ENCODE measurements around the gene ANK3.

The ANK3 gene

GRCh38 chr10:60340973-60341372 lies 48.7 kb downstream of the ANK3 start:
- TF ChIP-seq CTCF (IDR thresholded peaks at IDR 0.05; ENCODE audit: borderline replicate concordance, insufficient read depth, low read depth, low read length): no peak
- no peak overlapping the region for H3K4me3 ChIP-seq (ENCODE audit: low read depth, low read length)

GRCh38 chr10:60339757-60340156 lies 49.9 kb downstream of the ANK3 start:
- no peak for TF ChIP-seq CTCF (IDR thresholded peaks at IDR 0.05; ENCODE audit: borderline replicate concordance, insufficient read depth, low read depth, low read length)

GRCh38 chr10:60338786-60339185 lies 50.9 kb downstream of the ANK3 start:
- no peak for TF ChIP-seq CTCF (IDR thresholded peaks at IDR 0.05; ENCODE audit: borderline replicate concordance, insufficient read depth, low read depth, low read length)
- no peak overlapping the region for H3K4me3 ChIP-seq (ENCODE audit: low read depth, low read length)

More at GRCh38 chr10:60339757-60340156, 49.9 kb downstream of the ANK3 start:
- H3K4me3 ChIP-seq (ENCODE audit: low read depth, low read length): no peak overlapping the region

GRCh38 chr10:60338002-60338564 lies 51.6 kb downstream of the ANK3 start:
- no peak overlapping the region for H3K4me3 ChIP-seq (ENCODE audit: low read depth, low read length)
- TF ChIP-seq CTCF (IDR thresholded peaks at IDR 0.05; ENCODE audit: borderline replicate concordance, insufficient read depth, low read depth, low read length): no peak

- no peak overlapping the region for H3K4me3 ChIP-seq (ENCODE audit: low read depth, low read length)
- TF ChIP-seq CTCF (IDR thresholded peaks at IDR 0.05; ENCODE audit: borderline replicate concordance, insufficient read depth, low read depth, low read length): no peak
Measured at GRCh38 chr10:60336901-60337630, 52.6 kb downstream of the ANK3 start.

- no peak for TF ChIP-seq CTCF (IDR thresholded peaks at IDR 0.05; ENCODE audit: borderline replicate concordance, insufficient read depth, low read depth, low read length)
- H3K4me3 ChIP-seq (ENCODE audit: low read depth, low read length): no peak overlapping the region
Measured at GRCh38 chr10:60335708-60336107, 54.0 kb downstream of the ANK3 start.

GRCh38 chr10:60334991-60335390 lies 54.7 kb downstream of the ANK3 start:
- H3K4me3 ChIP-seq (ENCODE audit: low read depth, low read length): no peak overlapping the region
- TF ChIP-seq CTCF (IDR thresholded peaks at IDR 0.05; ENCODE audit: borderline replicate concordance, insufficient read depth, low read depth, low read length): no peak

All from GM12875 (cell line).